ENCODE measurements around the gene AFAP1L1.

Gene AFAP1L1

GRCh38 chr5:149280802-149281201, 9.1 kb downstream of the AFAP1L1 start:
- TF ChIP-seq CTCF (IDR thresholded peaks at IDR 0.05; ENCODE audit: control insufficient read depth, insufficient read depth, low read depth, low read length, missing control alignments) = no peak
- no peak overlapping the region for H3K4me3 ChIP-seq (ENCODE audit: control insufficient read depth, low read depth, low read length)
- DNase-seq (ENCODE audit: low read depth) = no peak

GRCh38 chr5:149282027-149282965, 10.6 kb downstream of the AFAP1L1 start:
- TF ChIP-seq CTCF (IDR thresholded peaks at IDR 0.05; ENCODE audit: control insufficient read depth, insufficient read depth, low read depth, low read length, missing control alignments) = no peak
- DNase-seq (ENCODE audit: low read depth) = no peak
- H3K4me3 ChIP-seq (ENCODE audit: control insufficient read depth, low read depth, low read length) = no peak overlapping the region

- DNase-seq (ENCODE audit: low read depth) = no peak
- TF ChIP-seq CTCF (IDR thresholded peaks at IDR 0.05; ENCODE audit: control insufficient read depth, insufficient read depth, low read depth, low read length, missing control alignments) = no peak
- H3K4me3 ChIP-seq (ENCODE audit: control insufficient read depth, low read depth, low read length) = no peak overlapping the region
Observed at GRCh38 chr5:149282966-149283332, 11.3 kb downstream of the AFAP1L1 start.

- no peak for DNase-seq (ENCODE audit: low read depth)
- no peak overlapping the region for H3K4me3 ChIP-seq (ENCODE audit: control insufficient read depth, low read depth, low read length)
- TF ChIP-seq CTCF (IDR thresholded peaks at IDR 0.05; ENCODE audit: control insufficient read depth, insufficient read depth, low read depth, low read length, missing control alignments) = no peak
Observed at GRCh38 chr5:149283626-149284480, 12.2 kb downstream of the AFAP1L1 start.

- no peak for DNase-seq (ENCODE audit: low read depth)
- no peak overlapping the region for H3K4me3 ChIP-seq (ENCODE audit: control insufficient read depth, low read depth, low read length)
- TF ChIP-seq CTCF (IDR thresholded peaks at IDR 0.05; ENCODE audit: control insufficient read depth, insufficient read depth, low read depth, low read length, missing control alignments) = no peak
Observed at GRCh38 chr5:149284501-149284900, 12.8 kb downstream of the AFAP1L1 start.

GRCh38 chr5:149285153-149285552, 13.5 kb downstream of the AFAP1L1 start:
- no peak for TF ChIP-seq CTCF (IDR thresholded peaks at IDR 0.05; ENCODE audit: control insufficient read depth, insufficient read depth, low read depth, low read length, missing control alignments)
- DNase-seq (ENCODE audit: low read depth) = no peak
- no peak overlapping the region for H3K4me3 ChIP-seq (ENCODE audit: control insufficient read depth, low read depth, low read length)

Measured in AG09309 (cell line).